HG02623 (cell line): Measurements from ENCODE around the gene TUBD1.

Source experiments
- ATAC-seq: cut with Tn5 transposase; IDR thresholded peaks from one replicate; pipeline ENCODE4 v1.9.1; 2021; ENCODE audit warnings: moderate library complexity; ENCODE audit not compliant: unreplicated experiment

Gene TUBD1

GRCh38 chr17:59827721-59828477 is 64.8 kb downstream of the TUBD1 start:
- no peak for ATAC-seq

GRCh38 chr17:59826706-59827453 is 65.9 kb downstream of the TUBD1 start:
- no peak for ATAC-seq

DNA sequence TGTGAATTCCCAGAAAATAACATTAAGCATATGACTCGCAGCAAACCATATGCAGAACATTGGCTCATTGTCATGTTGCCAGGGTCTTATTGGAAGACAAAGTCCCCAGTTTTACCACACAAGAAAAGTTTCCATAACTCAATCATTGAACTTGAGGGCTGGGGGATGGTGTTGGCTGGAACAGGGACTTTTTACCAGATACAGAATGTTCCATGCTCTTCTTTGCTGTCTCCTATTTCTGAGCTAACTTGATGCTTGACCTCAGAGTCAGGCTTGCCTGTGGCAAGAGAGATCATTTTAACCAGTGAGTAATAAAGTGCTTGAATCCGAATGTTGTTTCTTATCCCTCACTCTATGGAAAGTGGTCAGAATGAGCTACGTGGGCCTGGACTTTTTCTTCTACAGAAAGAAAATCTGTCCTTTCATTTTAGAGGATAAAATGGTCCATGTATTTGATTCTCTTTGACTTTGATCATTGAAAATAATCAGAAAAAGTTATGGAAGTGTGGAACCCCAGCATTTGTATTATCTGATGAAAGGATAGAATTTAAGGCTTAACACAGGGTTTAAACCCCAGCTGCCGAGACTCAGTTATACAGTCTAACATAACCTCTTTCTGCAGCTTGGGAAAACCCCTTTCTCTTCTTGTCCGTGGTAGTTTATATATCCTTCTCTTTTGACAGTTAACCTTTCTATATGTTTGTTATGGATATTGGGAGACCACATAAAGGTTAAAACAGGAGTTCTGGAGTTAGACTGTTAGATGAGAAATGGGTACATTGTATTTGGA is 67.0 kb downstream of the TUBD1 start:
- ATAC-seq = no peak

DNA sequence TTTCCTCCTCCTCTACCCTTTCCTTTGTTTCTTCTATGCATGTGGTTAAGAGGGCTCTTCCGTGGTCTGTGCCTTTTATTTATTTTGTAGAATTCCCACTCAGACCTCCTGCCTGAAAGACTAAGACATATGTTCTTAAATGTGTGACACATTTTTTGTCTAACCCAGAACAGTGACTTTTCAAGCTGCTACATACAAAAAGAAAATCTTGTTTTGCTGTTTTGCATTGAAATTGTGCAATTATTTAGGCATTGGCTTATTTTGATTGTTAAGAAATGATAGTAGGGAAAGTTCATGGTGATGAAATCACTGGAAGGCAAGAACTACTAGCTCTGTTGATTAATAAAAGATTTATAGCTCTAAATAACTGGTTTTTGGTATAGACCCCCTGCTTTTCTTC is 76.8 kb downstream of the TUBD1 start:
- no peak for ATAC-seq

DNA sequence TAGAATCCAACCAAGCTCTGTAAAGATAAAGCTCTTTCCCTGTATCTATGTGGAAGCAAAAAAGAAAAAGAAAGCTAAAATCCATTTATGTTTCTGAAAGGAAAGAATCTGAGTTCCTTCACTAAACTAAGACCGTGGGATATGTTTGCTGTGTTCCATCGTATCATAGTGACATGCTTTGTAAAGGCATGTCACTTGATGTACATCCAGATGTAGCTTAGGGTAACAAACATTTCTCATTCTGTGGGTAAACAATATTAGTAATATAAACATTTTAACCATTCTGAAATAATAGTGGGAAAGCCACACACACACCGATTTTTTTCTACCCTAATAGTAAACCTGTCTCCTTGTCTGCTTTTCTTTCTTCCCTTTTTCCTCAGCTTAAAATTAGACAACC is 78.1 kb downstream of the TUBD1 start:
- no peak for ATAC-seq

DNA sequence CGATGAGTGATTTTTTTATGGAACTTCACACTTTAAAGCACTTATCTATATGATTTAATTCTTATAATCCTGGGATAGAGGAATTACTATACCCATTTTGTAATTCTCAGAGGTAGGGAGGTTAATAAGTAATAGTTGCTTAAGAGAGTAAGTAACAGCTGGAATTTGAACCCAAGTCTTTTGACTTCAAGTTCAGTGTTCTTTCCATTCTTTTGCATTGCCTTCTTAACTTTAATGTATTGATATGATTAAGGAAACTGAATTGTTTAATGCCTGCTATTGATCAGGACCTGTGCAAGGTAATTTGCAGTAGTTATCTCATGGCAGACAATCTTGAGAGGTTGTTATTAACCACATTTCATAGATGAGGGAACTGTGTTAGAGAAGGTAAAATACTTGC is 78.5 kb downstream of the TUBD1 start:
- ATAC-seq = no peak

GRCh38 chr17:59812139-59812538 is 80.6 kb downstream of the TUBD1 start:
- no peak for ATAC-seq

DNA sequence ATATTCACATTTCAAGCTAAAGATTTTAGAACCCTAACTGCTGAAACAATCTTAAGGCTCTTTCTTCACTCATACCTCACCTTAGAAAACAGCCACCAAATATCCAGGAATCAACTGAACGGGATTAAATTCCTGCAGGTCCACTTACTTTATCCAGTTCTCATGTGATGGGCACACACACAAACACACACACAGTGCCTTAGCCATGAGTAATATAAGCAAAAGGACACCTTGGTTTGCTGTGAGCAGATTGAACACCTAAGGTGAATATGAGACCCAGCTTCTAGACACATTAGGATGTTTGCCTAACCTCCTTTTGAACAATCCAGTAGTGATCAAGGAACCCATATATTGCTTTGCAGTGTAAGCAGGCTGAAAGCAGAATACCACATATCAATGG is 81.5 kb downstream of the TUBD1 start:
- ATAC-seq = no peak

- ATAC-seq = no peak
Observed at GRCh38 chr17:59810894-59811153, 81.9 kb downstream of the TUBD1 start.
